ENCODE measurements around the gene ETV7.
"Not testable (repeated sequence)": the region's sequence is repeated elsewhere in the genome, so short reads cannot be mapped to it uniquely, and the experiment has no call there.

ETV7 gene

GRCh38 chr6:36413489-36414480, 26.3 kb upstream of the ETV7 start:
- no peak overlapping the region for H3K4me3 ChIP-seq (ENCODE audit: low read depth, low read length)
- no peak for DNase-seq (ENCODE audit: low read depth)
- TF ChIP-seq CTCF (IDR thresholded peaks at IDR 0.05; ENCODE audit: insufficient read depth, low read depth, low read length, missing control alignments), result no peak

DNA sequence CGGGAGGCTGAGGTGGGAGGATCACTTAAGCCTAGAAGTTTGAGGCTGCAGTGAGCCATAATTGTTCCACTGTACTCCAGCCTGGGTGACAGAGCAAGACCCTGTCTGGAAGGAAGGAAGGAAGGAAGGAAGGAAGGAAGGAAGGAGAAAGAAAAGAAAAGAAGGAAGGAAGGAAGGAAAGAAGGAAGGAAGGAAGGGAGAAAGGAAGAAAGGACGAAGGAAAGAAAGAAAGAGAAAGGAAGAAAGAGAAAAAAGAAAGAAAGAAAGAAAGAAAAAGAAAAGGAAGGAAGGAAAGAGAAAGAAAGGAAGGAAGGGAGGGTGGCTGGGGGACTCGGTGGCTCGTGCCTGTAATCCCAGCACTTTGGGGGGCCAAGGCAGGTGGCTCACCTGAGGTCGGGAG, 22.2 kb upstream of the ETV7 start:
- not testable (repeated sequence) for DNase-seq (ENCODE audit: low read depth); H3K4me3 ChIP-seq (ENCODE audit: low read depth, low read length)

DNA sequence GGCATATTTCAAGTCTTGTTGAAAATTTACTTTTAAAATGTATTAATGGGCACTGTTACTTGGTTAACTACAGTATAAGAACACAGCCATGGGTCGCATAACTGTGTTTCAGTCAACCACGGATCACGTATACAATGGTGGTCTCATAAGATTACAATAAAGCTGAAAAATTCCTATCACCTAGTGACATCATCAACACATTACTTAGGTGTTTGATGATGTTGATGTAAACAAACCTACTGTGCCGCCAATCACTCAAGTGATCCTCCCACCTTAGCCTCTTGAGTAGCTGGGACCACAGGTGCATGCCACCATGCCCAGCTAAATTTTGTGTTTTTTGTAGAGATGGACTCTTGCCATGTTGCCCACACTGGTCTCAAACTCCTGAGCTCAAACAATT, 16.7 kb upstream of the ETV7 start:
- TF ChIP-seq CTCF (IDR thresholded peaks at IDR 0.05; ENCODE audit: insufficient read depth, low read depth, low read length, missing control alignments), result no peak
- no peak for DNase-seq (ENCODE audit: low read depth)
- H3K4me3 ChIP-seq (ENCODE audit: low read depth, low read length), result no peak overlapping the region

GRCh38 chr6:36402481-36402880, 15.0 kb upstream of the ETV7 start:
- TF ChIP-seq CTCF (IDR thresholded peaks at IDR 0.05; ENCODE audit: insufficient read depth, low read depth, low read length, missing control alignments), result no peak
- no peak overlapping the region for H3K4me3 ChIP-seq (ENCODE audit: low read depth, low read length)
- no peak for DNase-seq (ENCODE audit: low read depth)

GRCh38 chr6:36399970-36400369, 12.5 kb upstream of the ETV7 start:
- H3K4me3 ChIP-seq (ENCODE audit: low read depth, low read length), result no peak overlapping the region
- peak; percentile 73 for DNase-seq (ENCODE audit: low read depth)
- no peak for TF ChIP-seq CTCF (IDR thresholded peaks at IDR 0.05; ENCODE audit: insufficient read depth, low read depth, low read length, missing control alignments)

DNA sequence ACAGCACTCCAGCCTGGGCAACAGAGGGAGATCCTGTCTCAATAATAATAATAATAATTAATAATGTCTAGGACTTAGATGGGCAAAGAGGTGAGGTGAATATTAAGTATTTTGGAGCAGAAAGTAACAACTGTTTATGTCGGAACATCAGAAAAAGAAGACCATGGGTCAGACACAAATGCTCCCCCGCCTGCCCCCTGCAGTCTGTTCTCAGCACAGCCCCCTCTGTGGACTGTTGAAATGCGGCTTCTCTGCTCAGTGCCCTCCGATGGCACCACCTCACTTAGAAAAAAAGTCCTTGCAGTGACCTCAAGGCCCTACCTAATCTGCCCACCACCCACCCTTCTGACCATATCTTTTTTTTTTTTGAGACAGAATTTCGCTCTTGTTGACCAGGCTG, 5.2 kb upstream of the ETV7 start:
- DNase-seq (ENCODE audit: low read depth), result no peak
- TF ChIP-seq CTCF (IDR thresholded peaks at IDR 0.05; ENCODE audit: insufficient read depth, low read depth, low read length, missing control alignments), result peak; percentile 13

DNA sequence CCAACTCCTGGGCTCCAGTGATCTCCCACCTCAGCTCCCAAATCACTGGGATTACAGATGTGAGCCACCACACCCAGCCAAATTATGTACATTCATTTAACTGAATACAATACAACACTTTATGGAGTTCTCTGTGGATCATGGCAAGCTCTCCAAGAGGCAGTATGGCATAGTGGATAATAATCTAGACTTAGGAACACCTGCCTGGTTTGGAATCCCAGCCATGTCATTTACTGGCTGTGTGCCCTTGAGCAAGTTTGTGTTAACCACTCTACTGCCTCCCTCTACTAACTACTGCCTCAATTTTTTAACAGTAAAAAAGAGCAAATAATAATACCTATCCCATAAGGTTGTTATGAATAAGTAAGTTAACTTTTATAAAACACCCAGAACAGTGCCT, 1.9 kb upstream of the ETV7 start:
- DNase-seq (ENCODE audit: low read depth), result no peak
- no peak overlapping the region for H3K4me3 ChIP-seq (ENCODE audit: low read depth, low read length)
- TF ChIP-seq CTCF (IDR thresholded peaks at IDR 0.05; ENCODE audit: insufficient read depth, low read depth, low read length, missing control alignments), result no peak

More for the DNA sequence above, 5.2 kb upstream of the ETV7 start:
- H3K4me3 ChIP-seq (ENCODE audit: low read depth, low read length), result no peak overlapping the region

All from GM12865 (cell line).